ENCODE results near the gene LUC7L3. TPM values are rescaled to one million over a fixed set of nuclear protein-coding genes. Genes with fewer than 3 reads are reported as not detected.
A peak's percentile ranks its signal among the peaks of the same experiment; 100 is the strongest.

Gene LUC7L3
- polyA plus RNA-seq, 3 donors, result 14.6 to 49.8 (median 17.1) TPM

- peaks cover 0 to 6% of the 10 kb centered on the region in 2 donors for H3K27me3 ChIP-seq (ENCODE audit: control insufficient read depth in 2 of 2, insufficient read depth in 2 of 2, low read length in 2 of 2)
- Mint-ChIP-seq H3K27me3 (ENCODE audit: low read depth in 3 of 3) (peaks cover 6 to 16% (median 14%) of the 10 kb centered on the region in 3 donors), H3K4me1 (peaks cover 9% of the 10 kb centered on the region), H3K27ac (no peak overlapping the region), H3K9me3 (peaks cover 0 to 3% (median 0%) of the 10 kb centered on the region in 7 donors), H3K4me3 (peak overlapping the region; percentile 54 to 82), H3K36me3 (no peaks in the 10 kb centered on the region)
- WGBS (ENCODE audit: insufficient coverage), result 54% methylated on average over 25 of the region's 38 CpGs
- intact Hi-C loops (cut with micrococcal nuclease), result no loop called here
- H3K9ac ChIP-seq (ENCODE audit: insufficient read depth, low read length, poor library complexity, severe bottlenecking), result no peak overlapping the region
- peaks cover 0 to 3% of the 10 kb centered on the region in 2 donors for H3K4me1 ChIP-seq (ENCODE audit: control insufficient read depth in 1 of 2, insufficient read depth in 2 of 2, low read length in 2 of 2)
- H3K79me2 ChIP-seq (ENCODE audit: insufficient read depth, low read length), result no peaks in the 10 kb centered on the region
- no peaks in the 10 kb centered on the region for H4K20me1 ChIP-seq (ENCODE audit: insufficient read depth, low read length)
- peak overlapping the region; percentile 29 for H3K4me2 ChIP-seq (replicated peaks; ENCODE audit: extremely low read depth, low read length, poor library complexity, severe bottlenecking)
- no peak for TF ChIP-seq CTCF (IDR thresholded peaks at IDR 0.05)
- no peak overlapping the region for H3K27ac ChIP-seq (ENCODE audit: low read depth in 1 of 2, low read length in 2 of 2)
- H3K36me3 ChIP-seq (replicated peaks in 1 of 2; ENCODE audit: control insufficient read depth in 1 of 2, insufficient read depth in 2 of 2, low read length in 2 of 2), result no peaks in the 10 kb centered on the region
- no peak for DNase-seq
- peak overlapping the region; percentile 35 for H2AFZ ChIP-seq (ENCODE audit: insufficient read depth, low read depth, low read length, poor library complexity, severe bottlenecking)
- H3K9me3 ChIP-seq (replicated peaks in 1 of 2; ENCODE audit: control insufficient read depth in 1 of 2, insufficient read depth in 1 of 2, low read length in 2 of 2), result no peaks in the 10 kb centered on the region
- no peak overlapping the region for H3K4me3 ChIP-seq (replicated peaks in 1 of 3; ENCODE audit: low read depth in 2 of 3, low read length in 3 of 3)
These were observed 61.8 kb downstream of the LUC7L3 start for GRCh38 chr17:50781167-50781566.

DNA sequence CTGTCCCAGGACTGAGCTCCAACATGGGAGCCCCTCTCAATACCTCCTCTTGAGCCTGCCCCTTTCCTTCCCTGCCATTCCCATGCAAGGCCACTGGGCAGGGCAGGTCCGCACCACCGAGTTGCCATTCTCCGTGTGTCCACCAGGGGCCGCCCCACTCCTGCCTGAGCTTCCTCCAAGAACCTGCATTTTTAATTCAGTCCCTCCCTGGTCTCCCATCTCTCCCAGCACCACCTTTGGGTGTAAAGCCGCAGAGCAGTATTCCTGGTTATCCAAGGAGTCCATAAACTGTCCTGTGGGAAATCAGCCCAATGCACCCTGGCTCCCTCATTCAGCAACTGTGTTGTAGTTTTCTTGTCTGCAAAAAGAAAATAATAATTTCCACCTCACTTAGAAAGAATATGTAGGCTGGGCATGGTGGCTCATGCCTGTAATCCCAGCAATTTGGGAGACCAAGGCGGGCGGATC, 63.8 kb downstream of the LUC7L3 start:
- Mint-ChIP-seq H3K36me3 (no peaks in the 10 kb centered on the region), H3K9me3 (peaks cover 0 to 3% (median 0%) of the 10 kb centered on the region in 7 donors), H3K27ac (no peak overlapping the region), H3K4me3 (no peak overlapping the region), H3K27me3 (ENCODE audit: low read depth in 3 of 3) (peaks cover 6 to 16% (median 14%) of the 10 kb centered on the region in 3 donors), H3K4me1 (peaks cover 9% of the 10 kb centered on the region)
- no peak overlapping the region for H3K4me2 ChIP-seq (replicated peaks; ENCODE audit: extremely low read depth, low read length, poor library complexity, severe bottlenecking)
- no peaks in the 10 kb centered on the region for H3K79me2 ChIP-seq (ENCODE audit: insufficient read depth, low read length)
- peaks cover 0 to 6% of the 10 kb centered on the region in 2 donors for H3K27me3 ChIP-seq (ENCODE audit: control insufficient read depth in 2 of 2, insufficient read depth in 2 of 2, low read length in 2 of 2)
- peak; percentile 71 to 77 (median 76) for DNase-seq
- H3K4me3 ChIP-seq (replicated peaks in 1 of 3; ENCODE audit: low read depth in 2 of 3, low read length in 3 of 3), result no peak overlapping the region
- peaks cover 0 to 3% of the 10 kb centered on the region in 2 donors for H3K4me1 ChIP-seq (ENCODE audit: control insufficient read depth in 1 of 2, insufficient read depth in 2 of 2, low read length in 2 of 2)
- H2AFZ ChIP-seq (ENCODE audit: insufficient read depth, low read depth, low read length, poor library complexity, severe bottlenecking), result no peak overlapping the region
- H3K36me3 ChIP-seq (replicated peaks in 1 of 2; ENCODE audit: control insufficient read depth in 1 of 2, insufficient read depth in 2 of 2, low read length in 2 of 2), result no peaks in the 10 kb centered on the region
- H3K9ac ChIP-seq (ENCODE audit: insufficient read depth, low read length, poor library complexity, severe bottlenecking), result no peak overlapping the region
- no peaks in the 10 kb centered on the region for H3K9me3 ChIP-seq (replicated peaks in 1 of 2; ENCODE audit: control insufficient read depth in 1 of 2, insufficient read depth in 1 of 2, low read length in 2 of 2)
- H3K27ac ChIP-seq (ENCODE audit: low read depth in 1 of 2, low read length in 2 of 2), result no peak overlapping the region
- intact Hi-C loops (cut with micrococcal nuclease), result loop anchor here (1.0 to 2.0 kb wide), 3 partner anchors 58 to 174 kb away; no protein-coding TSS in a partner anchor
- no peaks in the 10 kb centered on the region for H4K20me1 ChIP-seq (ENCODE audit: insufficient read depth, low read length)
- peak; percentile 96 for TF ChIP-seq CTCF (IDR thresholded peaks at IDR 0.05)
- WGBS (ENCODE audit: insufficient coverage), result 28% methylated on average over 7 of the region's 7 CpGs

Measured in CD14-positive monocyte (primary cell).